HG03025 (cell line): ENCODE measurements around the gene TMEM176B.

ENCODE experiments used
- ATAC-seq: cut with Tn5 transposase; IDR thresholded peaks from one replicate; pipeline ENCODE4 v1.9.1; 2021; ENCODE audit warnings: mild to moderate bottlenecking, moderate library complexity; ENCODE audit not compliant: unreplicated experiment, low FRiP score

Gene TMEM176B

DNA sequence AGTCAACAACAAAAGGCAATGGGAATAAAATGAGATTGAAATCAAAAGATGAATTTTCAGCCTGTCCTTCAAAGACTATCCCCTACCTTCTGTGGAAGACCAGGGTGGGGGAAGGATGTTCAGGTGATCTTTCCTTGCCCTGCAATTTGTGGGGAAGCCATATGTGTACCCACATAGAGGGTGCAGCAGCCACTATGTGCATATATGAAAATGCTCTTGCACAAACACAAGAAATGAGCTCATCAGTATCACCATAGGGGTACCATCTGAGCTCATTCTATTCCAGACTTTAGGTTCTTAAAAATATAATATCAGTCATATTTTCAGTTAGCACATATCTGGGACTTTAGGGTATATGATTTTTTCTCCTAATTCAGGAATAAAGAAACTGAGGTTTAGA, 45.2 kb downstream of the TMEM176B start:
- ATAC-seq = no peak

DNA sequence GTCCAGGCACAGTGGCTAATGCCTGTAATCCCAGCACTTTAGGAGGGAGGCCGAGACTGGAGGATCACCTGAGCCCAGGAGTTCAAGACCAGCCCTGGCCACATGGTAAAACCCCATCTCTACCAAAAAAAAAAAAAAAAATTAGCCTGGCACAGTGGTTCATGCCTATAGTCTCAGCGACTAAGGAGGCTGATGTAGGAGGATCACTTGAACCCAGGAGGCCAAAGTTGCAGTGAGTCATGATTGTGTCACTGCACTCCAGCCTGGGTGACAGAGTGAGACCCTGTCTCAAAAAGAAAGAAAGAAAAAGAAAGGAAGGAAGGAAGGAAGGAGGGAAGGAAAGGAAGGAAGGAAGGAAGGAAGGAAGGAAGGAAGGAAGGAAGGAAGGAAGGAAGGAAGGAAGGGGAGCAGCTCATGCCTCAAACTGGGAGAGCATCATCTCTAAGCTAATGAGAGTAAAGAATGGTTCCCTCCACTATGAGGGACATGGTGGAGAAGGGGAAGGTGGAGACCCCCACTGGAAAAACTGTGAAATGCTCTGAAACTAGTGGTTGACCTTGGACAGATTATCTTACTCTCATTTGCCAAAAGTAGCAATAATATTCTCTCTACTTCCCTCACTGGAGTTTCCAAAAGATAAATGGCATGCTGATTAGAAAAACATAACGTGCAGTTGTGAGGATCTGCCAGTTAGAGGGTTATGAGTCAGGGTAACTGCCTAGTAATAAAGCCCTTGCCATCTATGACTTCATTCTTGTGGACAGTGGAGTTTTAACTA, 46.1 kb downstream of the TMEM176B start:
- ATAC-seq = no peak

DNA sequence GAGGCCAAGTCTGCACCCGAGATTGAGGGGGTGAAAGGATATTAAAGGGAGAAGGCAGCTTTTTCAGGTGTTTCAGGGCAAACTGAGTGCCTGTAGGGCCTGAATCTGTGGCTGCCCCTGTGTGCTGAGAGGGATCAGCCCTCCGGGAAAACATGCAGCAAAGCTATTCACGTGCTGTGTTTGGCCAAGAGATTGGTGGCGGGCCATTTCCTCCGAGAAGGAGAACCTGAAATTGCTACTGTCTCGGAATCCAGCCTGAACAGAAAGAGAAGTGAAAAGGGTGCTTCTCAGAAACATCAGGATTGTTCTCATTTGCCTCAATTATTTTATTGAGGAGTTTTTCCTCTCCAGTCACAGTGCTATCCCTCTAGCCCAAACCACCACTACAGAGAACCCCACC, 46.9 kb downstream of the TMEM176B start:
- ATAC-seq = no peak

DNA sequence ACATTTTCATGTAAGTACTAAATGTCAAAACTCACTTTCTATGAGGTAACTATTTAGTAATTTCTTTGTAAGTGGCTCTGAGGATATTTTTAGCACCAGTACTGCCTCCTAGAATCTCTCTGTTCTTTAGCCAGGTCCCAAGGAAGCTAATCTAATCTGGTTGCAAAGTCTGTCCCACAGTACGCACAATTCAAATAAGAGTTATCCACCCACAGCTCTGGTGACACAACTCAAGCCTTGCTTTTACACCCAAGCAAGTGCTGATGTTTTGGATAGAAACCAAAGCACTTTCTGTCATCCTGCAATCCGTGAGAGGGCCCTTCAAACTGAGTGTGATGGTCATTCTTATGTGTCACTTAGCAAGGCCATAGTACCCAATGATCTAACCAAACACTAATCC, 48.5 kb downstream of the TMEM176B start:
- no peak for ATAC-seq

DNA sequence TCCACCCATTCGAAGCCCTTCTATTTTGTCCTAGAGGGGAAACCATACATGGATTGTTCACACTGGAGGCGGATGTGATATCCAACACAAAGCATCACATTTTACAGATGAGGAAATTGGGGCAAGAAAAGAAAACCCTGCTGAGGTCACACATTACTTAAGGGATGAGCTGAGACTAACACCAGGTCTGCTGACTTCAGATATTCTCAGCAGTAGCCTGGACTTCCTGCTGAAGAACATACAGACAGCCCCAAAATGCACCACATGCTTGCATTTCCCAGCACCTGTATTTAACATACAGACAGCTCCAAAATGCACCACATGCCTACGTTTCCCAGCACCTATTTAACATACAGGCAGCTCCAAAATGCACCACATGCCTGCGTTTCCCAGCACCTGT, 51.8 kb downstream of the TMEM176B start:
- no peak for ATAC-seq

DNA sequence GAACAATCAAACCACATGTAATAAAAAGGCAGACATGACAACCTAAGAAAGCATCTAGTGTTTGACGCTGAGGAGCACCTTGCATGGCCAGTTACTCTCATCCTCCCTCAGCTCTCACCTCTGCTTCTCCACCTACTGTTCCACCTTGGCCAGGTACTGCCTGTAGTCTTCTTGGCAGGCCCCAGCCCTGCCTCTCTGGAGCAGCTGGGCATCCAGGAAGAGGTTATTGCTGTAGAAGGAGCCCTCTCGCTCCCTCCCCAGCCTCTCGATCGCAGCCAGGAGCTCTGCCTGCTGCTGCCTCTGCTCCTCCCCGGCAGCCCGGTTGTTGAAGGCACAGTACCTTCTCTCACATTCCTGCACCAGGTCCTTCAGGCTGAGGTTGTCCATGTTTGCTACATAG, 53.2 kb downstream of the TMEM176B start:
- ATAC-seq = no peak

DNA sequence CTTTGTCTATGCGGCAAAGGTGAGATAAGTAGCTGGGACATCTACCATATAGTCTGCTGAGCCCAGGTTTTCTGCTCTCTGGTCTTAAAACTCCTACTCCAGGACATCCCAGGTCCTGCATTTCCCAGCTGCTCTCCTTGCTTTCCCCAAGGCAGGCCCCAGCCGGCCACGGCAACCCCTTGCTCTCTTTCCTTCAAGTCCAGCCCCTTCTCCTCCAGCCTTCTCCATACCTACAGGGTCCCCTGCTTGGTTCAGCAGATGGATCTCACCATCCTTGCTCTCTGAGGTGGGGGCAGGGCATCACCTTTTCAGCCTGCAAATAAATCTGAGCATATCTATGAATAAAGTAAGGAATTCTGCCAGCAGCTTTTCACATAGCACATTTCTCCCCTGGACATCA, 54.3 kb downstream of the TMEM176B start:
- ATAC-seq = no peak

DNA sequence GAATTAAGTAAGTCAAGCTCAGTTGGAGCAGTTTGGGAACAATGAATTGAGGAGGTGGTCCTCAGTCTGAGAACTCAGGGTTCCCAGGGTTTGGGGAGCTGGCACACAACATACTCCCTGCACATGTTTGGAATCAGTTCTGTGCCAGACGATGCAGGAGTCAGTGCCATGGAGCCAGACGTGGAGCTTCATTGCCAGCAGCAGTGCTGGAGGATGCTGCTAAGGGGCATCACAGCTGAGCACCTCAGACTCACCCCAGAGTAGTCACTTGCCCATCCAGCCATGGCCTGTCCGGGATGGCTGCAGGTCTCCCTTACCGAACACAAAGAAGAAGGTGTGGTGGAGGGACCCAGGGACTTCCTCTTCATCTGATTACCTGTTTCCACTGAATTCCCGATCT, 55.1 kb downstream of the TMEM176B start:
- ATAC-seq = no peak

DNA sequence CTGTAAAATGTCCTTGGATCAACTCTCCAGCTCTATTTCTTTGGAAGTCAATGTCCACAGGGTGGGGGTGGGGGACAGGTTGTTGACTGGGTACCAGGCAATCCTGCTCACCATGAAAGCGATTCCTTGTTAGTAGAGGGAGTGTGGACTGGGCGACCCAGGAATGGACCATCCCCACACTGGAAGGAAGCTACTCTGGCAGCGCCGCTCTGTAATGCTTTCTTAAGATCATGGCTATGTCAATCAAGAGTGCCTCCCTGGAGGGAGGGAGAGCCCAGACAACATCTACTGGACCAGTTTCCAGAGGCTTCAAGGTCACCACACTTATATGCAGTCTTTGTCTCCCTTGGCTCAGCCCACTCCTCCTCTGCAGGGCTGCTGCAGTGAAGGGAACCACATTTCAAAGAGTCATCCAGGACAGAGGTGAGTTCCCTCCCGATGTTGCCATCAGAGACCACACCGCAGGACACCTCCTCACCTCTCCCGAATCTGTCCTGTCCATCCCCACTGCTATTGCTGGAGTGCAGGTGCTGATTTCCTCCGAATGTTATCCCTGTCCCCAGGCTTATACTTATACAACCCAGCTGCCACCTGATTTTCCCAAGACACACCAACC, 56.0 kb downstream of the TMEM176B start:
- ATAC-seq = no peak

DNA sequence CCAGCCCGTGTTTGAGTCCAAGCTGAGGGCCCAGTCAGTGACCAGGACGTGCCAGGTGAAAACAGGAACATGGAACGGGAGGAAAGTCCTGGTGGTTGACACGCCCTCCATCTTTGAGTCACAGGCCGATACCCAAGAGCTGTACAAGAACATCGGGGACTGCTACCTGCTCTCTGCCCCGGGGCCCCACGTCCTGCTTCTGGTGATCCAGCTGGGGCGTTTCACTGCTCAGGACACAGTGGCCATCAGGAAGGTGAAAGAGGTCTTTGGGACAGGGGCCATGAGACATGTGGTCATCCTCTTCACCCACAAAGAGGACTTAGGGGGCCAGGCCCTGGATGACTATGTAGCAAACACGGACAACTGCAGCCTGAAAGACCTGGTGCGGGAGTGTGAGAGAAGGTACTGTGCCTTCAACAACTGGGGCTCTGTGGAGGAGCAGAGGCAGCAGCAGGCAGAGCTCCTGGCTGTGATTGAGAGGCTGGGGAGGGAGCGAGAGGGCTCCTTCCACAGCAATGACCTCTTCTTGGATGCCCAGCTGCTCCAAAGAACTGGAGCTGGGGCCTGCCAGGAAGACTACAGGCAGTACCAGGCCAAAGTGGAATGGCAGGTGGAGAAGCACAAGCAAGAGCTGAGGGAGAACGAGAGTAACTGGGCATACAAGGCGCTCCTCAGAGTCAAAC, 57.7 kb downstream of the TMEM176B start:
- ATAC-seq = no peak
